ENCODE measurements around the gene ALG12. TPM values are rescaled to one million over a fixed set of nuclear protein-coding genes. Genes with fewer than 3 reads are reported as not detected.

Gene ALG12
- total RNA-seq, 4 donors from 2014 or later, result 5.9 to 13.9 (median 9.2) TPM

GRCh38 chr22:49948116-49948957 is 30.1 kb upstream of the ALG12 start:
- no peak for TF ChIP-seq CTCF (IDR thresholded peaks at IDR 0.05; ENCODE audit: low read depth)

- TF ChIP-seq CTCF (IDR thresholded peaks at IDR 0.05; ENCODE audit: low read depth), result no peak
Measured at GRCh38 chr22:49947296-49947622, 29.0 kb upstream of the ALG12 start.

- no peak for TF ChIP-seq CTCF (IDR thresholded peaks at IDR 0.05; ENCODE audit: low read depth)
Measured at GRCh38 chr22:49946612-49947295, 28.5 kb upstream of the ALG12 start.

- TF ChIP-seq CTCF (IDR thresholded peaks at IDR 0.05; ENCODE audit: low read depth), result no peak
Measured at GRCh38 chr22:49944399-49944891, 26.2 kb upstream of the ALG12 start.

GRCh38 chr22:49943771-49944398 is 25.6 kb upstream of the ALG12 start:
- no peak for TF ChIP-seq CTCF (IDR thresholded peaks at IDR 0.05; ENCODE audit: low read depth)

GRCh38 chr22:49943405-49943765 is 25.1 kb upstream of the ALG12 start:
- no peak for TF ChIP-seq CTCF (IDR thresholded peaks at IDR 0.05; ENCODE audit: low read depth)
